GM12878 (cell line): Measurements from ENCODE around the gene SLC35E1. TPM values are rescaled to one million over a fixed set of nuclear protein-coding genes. Genes with fewer than 3 reads are reported as not detected.
A peak's percentile ranks its signal among the peaks of the same experiment; 100 is the strongest.

ENCODE experiments used
- ATAC-seq: fragments of 200-7000 bp; cut with Tn5 transposase; 3 replicates; pipeline ENCODE4 v1.9.1; 2020; ENCODE audit warnings: mild to moderate bottlenecking, moderate library complexity
- BruUV-seq: library from RNA; stranded (reverse); fragments of 400-500 nt; replicated peaks from 2 replicates; lab custom pipeline; 2021; lab: Mats Ljungman, UMichigan
- CTCF ChIA-PET: fragments of 300-600 bp; sonication (Branson Sonifier 250); formaldehyde crosslinking; extraction: SDS; loops from one replicate; lab custom pipeline; 2021; ENCODE audit warnings: inconsistent platforms; lab: Yijun Ruan, JAX
- POLR2A ChIA-PET: fragments of 350-600 bp; formaldehyde crosslinking; extraction: SDS; loops from one replicate; lab custom pipeline; 2021; ENCODE audit warnings: inconsistent platforms; lab: Charles Lee
- RAD21 ChIA-PET: fragments of 300-600 bp; sonication (Branson Sonifier 250); formaldehyde crosslinking; loops from one replicate; lab custom pipeline; 2023; ENCODE audit warnings: antibody characterized with exemption; ENCODE audit not compliant: unreplicated experiment; lab: Charles Lee
- SMC1A ChIA-PET: fragments of 300-600 bp; sonication (Branson Sonifier 250); formaldehyde crosslinking; loops from one replicate; lab custom pipeline; 2023; ENCODE audit not compliant: unreplicated experiment, uncharacterized antibody; lab: Charles Lee
- DNase-seq: peaks from one replicate; pipeline ENCODE4 v3.0.0-alpha.2; 2011; ENCODE audit warnings: low read depth, low spot score
- FAIRE-seq: peaks from 3 replicates; lab custom pipeline; 2011; peaks lifted over from hg19 to GRCh38; lab: Jason Lieb, UNC
- H2AFZ ChIP-seq: 2 replicates; pipeline ENCODE4 v1.6.0; 2011; ENCODE audit warnings: low read depth, low read length, control low read depth; ENCODE audit not compliant: control insufficient read depth
- H3K27ac ChIP-seq: 2 replicates; pipeline ENCODE4 v1.5.1; 2011; ENCODE audit warnings: control low read depth; ENCODE audit not compliant: control insufficient read depth, insufficient read depth
- H3K27me3 ChIP-seq, 2 experiments: replicated peaks in 1 of 2; 2 replicates each; pipeline versions ENCODE4 v1.6.0 to v1.6.1; 2011; ENCODE audit warnings: low read length in 1 of 2; ENCODE audit not compliant: control insufficient read depth in 2 of 2, insufficient read depth in 2 of 2
- H3K36me3 ChIP-seq, 2 experiments: 2 replicates each; pipeline ENCODE4 v1.5.1; 2011; ENCODE audit warnings: low read length in 1 of 2; ENCODE audit not compliant: control insufficient read depth in 2 of 2, insufficient read depth in 2 of 2
- H3K4me1 ChIP-seq: 2 replicates; pipeline ENCODE4 v1.6.1; 2011; ENCODE audit warnings: mild to moderate bottlenecking, low read length, moderate library complexity, mixed read lengths; ENCODE audit not compliant: control insufficient read depth, insufficient read depth
- H3K4me2 ChIP-seq: 2 replicates; pipeline ENCODE4 v1.6.0; 2011; ENCODE audit warnings: control low read depth; ENCODE audit not compliant: control insufficient read depth, insufficient read depth
- H3K4me3 ChIP-seq: fragments of 200-600 bp; sonication (generic); 2 replicates; pipeline ENCODE4 v1.5.1; 2016
- H3K79me2 ChIP-seq: 2 replicates; pipeline ENCODE4 v1.6.0; 2011; ENCODE audit warnings: low read length; ENCODE audit not compliant: control insufficient read depth, insufficient read depth
- H3K9ac ChIP-seq: 2 replicates; pipeline ENCODE4 v1.8.0; 2011; ENCODE audit warnings: low read length, control low read depth, mixed read lengths; ENCODE audit not compliant: control insufficient read depth, insufficient read depth
- H3K9me3 ChIP-seq: replicated peaks from 3 replicates; pipeline ENCODE4 v1.5.1; 2011; ENCODE audit warnings: mild to moderate bottlenecking, low read length; ENCODE audit not compliant: control insufficient read depth, insufficient read depth
- H4K20me1 ChIP-seq: 2 replicates; pipeline ENCODE4 v1.6.0; 2011; ENCODE audit not compliant: control insufficient read depth, insufficient read depth
- FOXM1 ChIP-seq: IDR thresholded peaks from 2 replicates; pipeline ENCODE4 v1.6.1; 2012; ENCODE audit warnings: low read depth, mild to moderate bottlenecking, inconsistent platforms, low read length, moderate library complexity
- POU2F2 ChIP-seq: IDR thresholded peaks from 3 replicates; pipeline ENCODE4 v1.6.1; 2011; ENCODE audit warnings: low read depth, mild to moderate bottlenecking, low read length, borderline replicate concordance
- RFX5 ChIP-seq: IDR thresholded peaks from 2 replicates; pipeline ENCODE4 v1.6.1; 2011; ENCODE audit warnings: low read depth, low read length, improper control_type of control experiment
- SRF ChIP-seq, 2 experiments: IDR thresholded peaks; 2 replicates each; pipeline ENCODE4 v1.6.1; 2011; ENCODE audit warnings: low read depth in 2 of 2, low read length in 2 of 2, mild to moderate bottlenecking in 1 of 2, moderate library complexity in 1 of 2
- WGBS: methylation state at CpG from one replicate; pipeline ENCODE4 v1.1.6; 2016; ENCODE audit warnings: low lambda C conversion rate; ENCODE audit not compliant: insufficient replicate concordance, insufficient coverage; ENCODE audit errors: missing lambda C conversion rate; 5-methylcytosine and 5-hydroxymethylcytosine counted together
- in situ Hi-C: fragments of 300-500 bp; cut with MboI; formaldehyde crosslinking; loops from 9 replicates; pipeline ENCODE4 v1.14.3; 2018; ENCODE audit warnings: mixed read lengths
- intact Hi-C: fragments of 100-400 bp; cut with micrococcal nuclease; formaldehyde crosslinking; loops from one replicate; pipeline ENCODE4 v1.14.2; 2022; ENCODE audit not compliant: unreplicated experiment
- polyA plus RNA-seq, 11 experiments: library from polyadenylated mRNA; depleted of rRNA in 4 of 11; unstranded in 6 of 11; stranded (reverse) in 5 of 11; fragments of >200 nt; fragmentation: Nextera tagmentation in 4 of 11; fragmentation: Illumina TruSeq in 1 of 11; extraction: Ambion mirVana in 4 of 11; extraction: Trizol in 1 of 11; gene quantifications; 1 replicate in 1 of 11; 2 replicates in 10 of 11; pipeline versions ENCODE4 v1.2.1 to v1.2.3, GENCODE V29; 2011 to 2016; ENCODE audit warnings: inconsistent platforms in 2 of 11, missing spikeins in 2 of 11, low read depth in 1 of 11
- total RNA-seq, 4 experiments: library from RNA; depleted of rRNA in 3 of 4; stranded (reverse); fragments of >200 nt in 3 of 4; fragmentation: Illumina TruSeq in 1 of 4; extraction: Trizol in 1 of 4; gene quantifications; 2 replicates each; pipeline versions ENCODE4 v1.2.1 to v1.2.3, GENCODE V29; 2013 to 2021
- TF ChIP-seq, protein P1 (sequence below): fragments of 450-650 bp; IDR thresholded peaks from 2 replicates; pipeline ENCODE4 v1.6.1; 2017; ENCODE audit warnings: antibody characterized with exemption, mild to moderate bottlenecking, moderate library complexity

Gene SLC35E1
- total and polyA plus RNA-seq, 10 of the 15 experiments (the other 5 are each of a cell fraction or from before 2014, with no cell fraction given) = 11.3 to 37.7 (median 22.1) TPM

- Histone ChIP-seq H3K4me1 (no peaks in the 10 kb centered on the region), H3K4me3 (no peak overlapping the region), H3K9me3 (no peaks in the 10 kb centered on the region), H3K36me3 (peaks cover 27 to 67% of the 10 kb centered on the region in 2 experiments), H2AFZ (no peak overlapping the region), H3K27ac (no peak overlapping the region), H3K4me2 (no peak overlapping the region), H3K79me2 (no peaks in the 10 kb centered on the region)
- BruUV-seq = no TSS peak
- in situ Hi-C loops = no loop called here
- ChIA-PET POLR2A (no interaction called here), RAD21 (no interaction called here)
- TF ChIP-seq FOXM1 (no peak), SRF (IDR thresholded peaks at IDR 0.05; ENCODE audit: low read depth in 2 of 2, low read length in 2 of 2) (0 out of 4 replicates have a peak, but pooled peaks of 1 of the 2 experiments have one; percentile 18), RFX5 (no peak), POU2F2 (no peak)
- TF ChIP-seq, protein P1, sequence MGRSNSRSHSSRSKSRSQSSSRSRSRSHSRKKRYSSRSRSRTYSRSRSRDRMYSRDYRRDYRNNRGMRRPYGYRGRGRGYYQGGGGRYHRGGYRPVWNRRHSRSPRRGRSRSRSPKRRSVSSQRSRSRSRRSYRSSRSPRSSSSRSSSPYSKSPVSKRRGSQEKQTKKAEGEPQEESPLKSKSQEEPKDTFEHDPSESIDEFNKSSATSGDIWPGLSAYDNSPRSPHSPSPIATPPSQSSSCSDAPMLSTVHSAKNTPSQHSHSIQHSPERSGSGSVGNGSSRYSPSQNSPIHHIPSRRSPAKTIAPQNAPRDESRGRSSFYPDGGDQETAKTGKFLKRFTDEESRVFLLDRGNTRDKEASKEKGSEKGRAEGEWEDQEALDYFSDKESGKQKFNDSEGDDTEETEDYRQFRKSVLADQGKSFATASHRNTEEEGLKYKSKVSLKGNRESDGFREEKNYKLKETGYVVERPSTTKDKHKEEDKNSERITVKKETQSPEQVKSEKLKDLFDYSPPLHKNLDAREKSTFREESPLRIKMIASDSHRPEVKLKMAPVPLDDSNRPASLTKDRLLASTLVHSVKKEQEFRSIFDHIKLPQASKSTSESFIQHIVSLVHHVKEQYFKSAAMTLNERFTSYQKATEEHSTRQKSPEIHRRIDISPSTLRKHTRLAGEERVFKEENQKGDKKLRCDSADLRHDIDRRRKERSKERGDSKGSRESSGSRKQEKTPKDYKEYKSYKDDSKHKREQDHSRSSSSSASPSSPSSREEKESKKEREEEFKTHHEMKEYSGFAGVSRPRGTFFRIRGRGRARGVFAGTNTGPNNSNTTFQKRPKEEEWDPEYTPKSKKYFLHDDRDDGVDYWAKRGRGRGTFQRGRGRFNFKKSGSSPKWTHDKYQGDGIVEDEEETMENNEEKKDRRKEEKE = no peak
- TF ChIP-seq, all 136 proteins: peak for 1
- H3K27me3 ChIP-seq = no peaks in the 10 kb centered on the region
- no peak overlapping the region for H3K9ac ChIP-seq
- ChIA-PET SMC1A (no interaction called here), CTCF (no interaction called here)
- DNase-seq (no peak), ATAC-seq (no peak), FAIRE-seq (no peak)
- no peaks in the 10 kb centered on the region for H4K20me1 ChIP-seq
- WGBS = 97% methylated on average over 46 of the region's 54 CpGs
- intact Hi-C loops = no loop called here
Observed at GRCh38 chr19:16524991-16525734, 47.1 kb downstream of the SLC35E1 start.
